Mesenchymal stem cell (in vitro differentiated cells and primary cell): Measurements from ENCODE around the gene C2orf15.

Experiments used
- DNase-seq: peaks from one replicate; pipeline ENCODE4 v3.0.0-alpha.2; 2013
- H2AFZ ChIP-seq: one replicate; pipeline ENCODE4 v1.6.1; 2013; ENCODE audit warnings: low read depth, mild to moderate bottlenecking, control low read depth, inconsistent platforms, low read length, moderate library complexity
- H2AK5ac ChIP-seq: 2 replicates; pipeline ENCODE4 v1.6.1; 2013; ENCODE audit warnings: low read length, moderate library complexity, mild to moderate bottlenecking, inconsistent platforms; ENCODE audit not compliant: severe bottlenecking
- H2BK120ac ChIP-seq: one replicate; pipeline ENCODE4 v1.6.1; 2013; ENCODE audit warnings: low read depth, mild to moderate bottlenecking, inconsistent platforms, low read length, moderate library complexity
- H2BK12ac ChIP-seq, 2 experiments: one replicate each; pipeline ENCODE4 v1.6.1; 2013; ENCODE audit warnings: inconsistent platforms in 2 of 2, low read length in 2 of 2, mild to moderate bottlenecking in 2 of 2, moderate library complexity in 2 of 2, control low read depth in 1 of 2
- H2BK15ac ChIP-seq: one replicate; pipeline ENCODE4 v1.6.1; 2013; ENCODE audit warnings: mild to moderate bottlenecking, low read depth, inconsistent platforms; ENCODE audit not compliant: poor library complexity, severe bottlenecking
- H2BK5ac ChIP-seq: 2 replicates; pipeline ENCODE4 v1.6.1; 2013; ENCODE audit warnings: low read depth, mild to moderate bottlenecking, low read length, control low read depth, inconsistent platforms; ENCODE audit not compliant: poor library complexity, severe bottlenecking
- H3K14ac ChIP-seq, 2 experiments: one replicate each; pipeline ENCODE4 v1.6.1; 2013; ENCODE audit warnings: inconsistent platforms in 2 of 2, low read length in 2 of 2, control low read depth in 1 of 2, mild to moderate bottlenecking in 1 of 2, moderate library complexity in 1 of 2
- H3K18ac ChIP-seq, 2 experiments: one replicate each; pipeline ENCODE4 v1.6.1; 2013; ENCODE audit warnings: inconsistent platforms in 2 of 2, low read length in 2 of 2, control low read depth in 1 of 2, low read depth in 1 of 2, mild to moderate bottlenecking in 1 of 2
- H3K23ac ChIP-seq, 2 experiments: one replicate each; pipeline ENCODE4 v1.6.1; 2013; ENCODE audit warnings: inconsistent platforms in 2 of 2, low read length in 2 of 2, mild to moderate bottlenecking in 2 of 2, moderate library complexity in 2 of 2, control low read depth in 1 of 2
- H3K27ac ChIP-seq: 2 replicates; pipeline ENCODE4 v1.5.1; 2013; ENCODE audit warnings: mild to moderate bottlenecking, moderate library complexity, low read length, control low read depth, inconsistent platforms; ENCODE audit not compliant: poor library complexity, severe bottlenecking
- H3K27me3 ChIP-seq, 2 experiments: 2 replicates each; pipeline versions ENCODE4 v1.6.1 to v1.7.0; 2013; ENCODE audit warnings: low read length in 2 of 2, mild to moderate bottlenecking in 2 of 2, moderate library complexity in 2 of 2, control low read depth in 1 of 2, inconsistent platforms in 1 of 2; ENCODE audit not compliant: control insufficient read depth in 1 of 2, insufficient read depth in 1 of 2
- H3K36me3 ChIP-seq, 2 experiments: 2 replicates each; pipeline versions ENCODE4 v1.6.1 to v1.7.0; 2013; ENCODE audit warnings: low read length in 2 of 2, control low read depth in 1 of 2, inconsistent platforms in 1 of 2, low read depth in 1 of 2, mild to moderate bottlenecking in 1 of 2; ENCODE audit not compliant: insufficient read depth in 2 of 2, control insufficient read depth in 1 of 2
- H3K4ac ChIP-seq, 2 experiments: one replicate each; pipeline ENCODE4 v1.6.1; 2013; ENCODE audit warnings: inconsistent platforms in 2 of 2, low read length in 2 of 2, mild to moderate bottlenecking in 2 of 2, moderate library complexity in 2 of 2, control low read depth in 1 of 2, low read depth in 1 of 2
- H3K4me1 ChIP-seq: 2 replicates; pipeline ENCODE4 v1.6.1; 2013; ENCODE audit warnings: low read depth, low read length, control low read depth; ENCODE audit not compliant: control insufficient read depth, insufficient read depth
- H3K4me2 ChIP-seq: 2 replicates; pipeline ENCODE4 v1.6.1; 2013; ENCODE audit warnings: low read length, mild to moderate bottlenecking, inconsistent platforms; ENCODE audit not compliant: poor library complexity, severe bottlenecking
- H3K4me3 ChIP-seq, 2 experiments: 2 replicates each; pipeline versions ENCODE4 v1.5.1 to v1.7.0; 2013; ENCODE audit warnings: low read length in 2 of 2, mild to moderate bottlenecking in 2 of 2, control low read depth in 1 of 2, low read depth in 1 of 2; ENCODE audit not compliant: insufficient read depth in 1 of 2
- H3K79me1 ChIP-seq: replicated peaks from 2 replicates; pipeline ENCODE4 v1.6.1; 2013; ENCODE audit warnings: mild to moderate bottlenecking, control low read depth, low read length, inconsistent platforms; ENCODE audit not compliant: poor library complexity, severe bottlenecking
- H3K9ac ChIP-seq: 2 replicates; pipeline ENCODE4 v1.7.0; 2013; ENCODE audit warnings: mild to moderate bottlenecking, low read length, moderate library complexity
- H3K9me3 ChIP-seq: 2 replicates; pipeline ENCODE4 v1.7.0; 2013; ENCODE audit warnings: mild to moderate bottlenecking, low read length; ENCODE audit not compliant: control insufficient read depth
- H4K8ac ChIP-seq: one replicate; pipeline ENCODE4 v1.6.1; 2013; ENCODE audit warnings: inconsistent platforms, mild to moderate bottlenecking, low read length, moderate library complexity
- H4K91ac ChIP-seq: one replicate; pipeline ENCODE4 v1.6.1; 2013; ENCODE audit warnings: mild to moderate bottlenecking, low read length, inconsistent platforms
- WGBS: methylation state at CpG from one replicate; pipeline ENCODE4 v1.1.7; 2013; ENCODE audit warnings: mixed read lengths; 5-methylcytosine and 5-hydroxymethylcytosine counted together

C2orf15 gene

DNA sequence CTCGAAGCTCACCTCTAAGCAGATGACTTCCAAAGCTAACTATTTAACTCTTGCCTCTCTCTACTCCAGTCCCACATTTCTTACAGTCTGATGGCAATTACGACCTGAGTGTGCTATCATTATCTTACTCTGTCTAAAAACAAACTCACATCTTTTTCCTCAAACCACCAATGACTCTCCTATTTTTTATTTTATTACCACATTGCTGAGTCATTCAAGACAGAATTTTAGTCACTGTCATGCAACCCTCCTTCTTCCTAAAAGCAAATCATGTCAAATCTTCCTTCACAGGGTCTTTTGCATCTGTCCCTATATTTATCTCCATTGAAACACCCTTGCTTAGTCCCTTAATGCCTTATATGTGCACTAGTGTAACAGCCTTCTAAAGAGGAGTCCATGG, 34.6 kb upstream of the C2orf15 start:
- no peak for DNase-seq
- H3K4me1 ChIP-seq = no peaks in the 10 kb centered on the region
- no peaks in the 10 kb centered on the region for H3K36me3 ChIP-seq
- no peak overlapping the region for H3K27ac ChIP-seq
- H4K91ac ChIP-seq = no peak overlapping the region
- H3K14ac ChIP-seq = no peak overlapping the region
- H3K9me3 ChIP-seq = no peaks in the 10 kb centered on the region
- H2AK5ac ChIP-seq = no peak overlapping the region
- no peaks in the 10 kb centered on the region for H3K27me3 ChIP-seq
- no peak overlapping the region for H3K4ac ChIP-seq
- H2BK12ac ChIP-seq = no peak overlapping the region
- no peak overlapping the region for H3K23ac ChIP-seq
- no peak overlapping the region for H3K4me3 ChIP-seq
- H3K79me1 ChIP-seq = no peaks in the 10 kb centered on the region
- H2BK15ac ChIP-seq = no peak overlapping the region
- no peak overlapping the region for H2AFZ ChIP-seq
- H2BK5ac ChIP-seq = no peak overlapping the region
- H3K4me2 ChIP-seq = no peak overlapping the region
- no peak overlapping the region for H3K18ac ChIP-seq
- no peak overlapping the region for H4K8ac ChIP-seq
- 67% methylated on average over 2 of the region's 2 CpGs for WGBS
- no peak overlapping the region for H2BK120ac ChIP-seq
- no peak overlapping the region for H3K9ac ChIP-seq

GRCh38 chr2:99111236-99111635, 30.3 kb upstream of the C2orf15 start:
- Histone ChIP-seq H2BK5ac (no peak overlapping the region), H3K27me3 (no peaks in the 10 kb centered on the region), H3K14ac (no peak overlapping the region), H3K4me1 (peaks cover 2% of the 10 kb centered on the region), H2BK15ac (no peak overlapping the region), H3K27ac (no peak overlapping the region), H3K79me1 (no peaks in the 10 kb centered on the region), H2BK120ac (no peak overlapping the region), H4K91ac (no peak overlapping the region), H3K9me3 (no peaks in the 10 kb centered on the region), H3K4me3 (no peak overlapping the region), H4K8ac (no peak overlapping the region), H3K4me2 (no peak overlapping the region), H2AK5ac (no peak overlapping the region), H3K23ac (no peak overlapping the region), H2BK12ac (no peak overlapping the region), H3K36me3 (no peaks in the 10 kb centered on the region), H3K9ac (no peak overlapping the region), H3K18ac (no peak overlapping the region), H2AFZ (no peak overlapping the region), H3K4ac (no peak overlapping the region)
- WGBS = no CpG with 5 or more reads among the region's 2 CpGs
- no peak for DNase-seq

- no peaks in the 10 kb centered on the region for H3K79me1 ChIP-seq
- H3K9ac ChIP-seq = no peak overlapping the region
- no peak overlapping the region for H2BK15ac ChIP-seq
- H3K14ac ChIP-seq = no peak overlapping the region
- H3K4me3 ChIP-seq = no peak overlapping the region
- no peak for DNase-seq
- H2AK5ac ChIP-seq = no peak overlapping the region
- no peaks in the 10 kb centered on the region for H3K9me3 ChIP-seq
- H2BK120ac ChIP-seq = no peak overlapping the region
- WGBS = 100% methylated on average over 1 of the region's 1 CpG
- H3K27ac ChIP-seq = no peak overlapping the region
- H3K27me3 ChIP-seq = no peaks in the 10 kb centered on the region
- H3K36me3 ChIP-seq = no peaks in the 10 kb centered on the region
- H3K18ac ChIP-seq = no peak overlapping the region
- H2BK12ac ChIP-seq = no peak overlapping the region
- no peak overlapping the region for H2BK5ac ChIP-seq
- no peak overlapping the region for H4K8ac ChIP-seq
- no peak overlapping the region for H3K23ac ChIP-seq
- no peak overlapping the region for H2AFZ ChIP-seq
- H3K4me1 ChIP-seq = peaks cover 2% of the 10 kb centered on the region
- H3K4me2 ChIP-seq = no peak overlapping the region
- no peak overlapping the region for H4K91ac ChIP-seq
- H3K4ac ChIP-seq = no peak overlapping the region
Measured at GRCh38 chr2:99111945-99112344, 29.6 kb upstream of the C2orf15 start.

GRCh38 chr2:99112617-99113016, 28.9 kb upstream of the C2orf15 start:
- Histone ChIP-seq H3K4me1 (peaks cover 2% of the 10 kb centered on the region), H2BK5ac (no peak overlapping the region), H2BK120ac (no peak overlapping the region), H2AK5ac (no peak overlapping the region), H3K9ac (no peak overlapping the region), H3K27ac (no peak overlapping the region), H2BK15ac (no peak overlapping the region), H3K4ac (no peak overlapping the region), H3K18ac (no peak overlapping the region), H3K14ac (no peak overlapping the region), H3K23ac (no peak overlapping the region), H3K27me3 (no peaks in the 10 kb centered on the region), H3K4me3 (no peak overlapping the region), H3K36me3 (no peaks in the 10 kb centered on the region), H2BK12ac (no peak overlapping the region), H4K91ac (no peak overlapping the region), H3K9me3 (no peaks in the 10 kb centered on the region), H3K4me2 (no peak overlapping the region), H4K8ac (no peak overlapping the region), H3K79me1 (no peaks in the 10 kb centered on the region), H2AFZ (no peak overlapping the region)
- 95% methylated on average over 3 of the region's 4 CpGs for WGBS
- DNase-seq = no peak
